Erythroblast (primary cell): Measurements from ENCODE around the gene ACTG1.

Source experiments
- GATA1 ChIP-seq: IDR thresholded peaks from 2 replicates; pipeline ENCODE4 v1.6.1; 2011; ENCODE audit warnings: low read depth, mild to moderate bottlenecking, control low read depth, low read length, moderate library complexity
- POLR2A ChIP-seq: IDR thresholded peaks from 2 replicates; pipeline ENCODE4 v1.6.1; 2011; ENCODE audit warnings: mild to moderate bottlenecking, low read length

DNA sequence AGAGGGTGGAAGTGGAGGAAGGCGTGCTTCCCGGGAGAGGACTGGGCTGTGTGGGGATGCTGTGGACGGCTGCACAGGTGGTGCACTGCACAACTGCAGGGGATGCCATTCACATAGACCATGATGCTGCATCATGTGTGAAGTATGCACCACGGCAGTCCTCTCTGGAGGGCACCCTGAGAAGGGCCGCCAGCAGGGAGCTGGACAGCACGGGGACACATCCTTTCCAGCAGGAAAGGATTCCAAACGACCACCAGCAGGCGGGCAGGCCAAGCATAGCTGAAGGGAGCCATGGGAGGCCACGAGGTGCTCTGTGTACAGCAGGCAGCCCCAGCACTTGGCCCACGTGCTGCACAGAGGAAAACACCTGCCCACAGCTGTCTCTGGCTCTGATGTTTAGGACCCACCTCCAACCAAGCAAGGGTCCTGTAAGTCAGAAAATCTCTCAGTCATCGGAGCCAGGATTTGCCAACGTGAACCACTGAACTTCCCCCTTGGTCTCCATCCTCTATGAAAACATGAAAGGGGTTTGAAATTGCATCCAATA, 10.1 kb downstream of the ACTG1 start:
- TF ChIP-seq POLR2A (no peak), GATA1 (no peak)
